ENCODE data around the gene SUB1.
"Not testable (repeated sequence)": the region's sequence is repeated elsewhere in the genome, so short reads cannot be mapped to it uniquely, and the experiment has no call there.

SUB1 gene

GRCh38 chr5:32563614-32564013 lies 21.7 kb upstream of the SUB1 start:
- TF ChIP-seq CTCF (IDR thresholded peaks at IDR 0.05; ENCODE audit: low read depth, low read length, missing control alignments), result no peak
- no peak for DNase-seq
- H3K27me3 ChIP-seq (replicated peaks), result no peaks in the 10 kb centered on the region
- in situ Hi-C loops (cut with HindIII; ENCODE audit: low pct_ligation_motif_present, low sequenced_read_pairs), result no loop called here
- H3K27ac ChIP-seq, result no peak overlapping the region
- H3K4me3 ChIP-seq (ENCODE audit: low read depth, low read length), result no peak overlapping the region
- no peaks in the 10 kb centered on the region for H3K36me3 ChIP-seq (replicated peaks)

GRCh38 chr5:32565145-32565544 lies 20.2 kb upstream of the SUB1 start:
- no peak for TF ChIP-seq CTCF (IDR thresholded peaks at IDR 0.05; ENCODE audit: low read depth, low read length, missing control alignments)
- in situ Hi-C loops (cut with HindIII; ENCODE audit: low pct_ligation_motif_present, low sequenced_read_pairs), result no loop called here
- H3K36me3 ChIP-seq (replicated peaks), result no peaks in the 10 kb centered on the region
- no peak overlapping the region for H3K27ac ChIP-seq
- no peak overlapping the region for H3K4me3 ChIP-seq (ENCODE audit: low read depth, low read length)
- H3K27me3 ChIP-seq (replicated peaks), result no peaks in the 10 kb centered on the region
- no peak for DNase-seq

- Histone ChIP-seq H3K4me3 (ENCODE audit: low read depth, low read length) (no peak overlapping the region), H3K36me3 (replicated peaks) (no peaks in the 10 kb centered on the region), H3K27me3 (replicated peaks) (no peaks in the 10 kb centered on the region), H3K27ac (no peak overlapping the region)
- DNase-seq, result no peak
- in situ Hi-C loops (cut with HindIII; ENCODE audit: low pct_ligation_motif_present, low sequenced_read_pairs), result no loop called here
- TF ChIP-seq CTCF (IDR thresholded peaks at IDR 0.05; ENCODE audit: low read depth, low read length, missing control alignments), result no peak
Measured at GRCh38 chr5:32566319-32567111, 18.8 kb upstream of the SUB1 start.

GRCh38 chr5:32571128-32571527 lies 14.2 kb upstream of the SUB1 start:
- no peak overlapping the region for H3K27ac ChIP-seq
- TF ChIP-seq CTCF (IDR thresholded peaks at IDR 0.05; ENCODE audit: low read depth, low read length, missing control alignments), result no peak
- H3K36me3 ChIP-seq (replicated peaks), result no peaks in the 10 kb centered on the region
- no peak for DNase-seq
- no peak overlapping the region for H3K4me3 ChIP-seq (ENCODE audit: low read depth, low read length)
- no peaks in the 10 kb centered on the region for H3K27me3 ChIP-seq (replicated peaks)
- in situ Hi-C loops (cut with HindIII; ENCODE audit: low pct_ligation_motif_present, low sequenced_read_pairs), result no loop called here

- H3K36me3 ChIP-seq (replicated peaks), result no peaks in the 10 kb centered on the region
- no peak overlapping the region for H3K27ac ChIP-seq
- DNase-seq, result no peak
- H3K27me3 ChIP-seq (replicated peaks), result no peaks in the 10 kb centered on the region
- in situ Hi-C loops (cut with HindIII; ENCODE audit: low pct_ligation_motif_present, low sequenced_read_pairs), result no loop called here
- no peak for TF ChIP-seq CTCF (IDR thresholded peaks at IDR 0.05; ENCODE audit: low read depth, low read length, missing control alignments)
- no peak overlapping the region for H3K4me3 ChIP-seq (ENCODE audit: low read depth, low read length)
Measured at GRCh38 chr5:32572778-32573480, 12.4 kb upstream of the SUB1 start.

- H3K27me3 ChIP-seq (replicated peaks); DNase-seq; H3K27ac ChIP-seq; H3K4me3 ChIP-seq (ENCODE audit: low read depth, low read length); H3K36me3 ChIP-seq (replicated peaks); in situ Hi-C loops (cut with HindIII; ENCODE audit: low pct_ligation_motif_present, low sequenced_read_pairs): not testable (repeated sequence)
Measured at GRCh38 chr5:32573481-32573854, 11.9 kb upstream of the SUB1 start.

All from brain microvascular endothelial cell (primary cell).